SK-N-SH (cell line): Measurements from ENCODE around the gene C1orf35. TPM values are rescaled to one million over a fixed set of nuclear protein-coding genes. Genes with fewer than 3 reads are reported as not detected.

Experiments used
- CTCF ChIA-PET: fragments of 300-600, 350-600 bp; formaldehyde crosslinking; extraction: SDS; loops from one replicate; lab custom pipeline; 2021; lab: Yijun Ruan, JAX
- POLR2A ChIA-PET: fragments of 350-600 bp; sonication (Branson Sonifier 250); formaldehyde crosslinking; extraction: SDS; loops from one replicate; lab custom pipeline; 2020; ENCODE audit warnings: antibody characterized with exemption, inconsistent platforms; lab: Yijun Ruan, JAX
- DNase-seq: peaks from one replicate; pipeline ENCODE4 v3.0.0; 2012
- H2AFZ ChIP-seq: fragments of 200-600 bp; sonication (generic); 2 replicates; pipeline ENCODE4 v1.8.1; 2016; ENCODE audit warnings: antibody characterized with exemption, mild to moderate bottlenecking, low read depth
- H3F3A ChIP-seq: fragments of 200-600 bp; sonication (generic); replicated peaks from 2 replicates; pipeline ENCODE3; 2016; ENCODE audit warnings: antibody characterized with exemption, mild to moderate bottlenecking; ENCODE audit not compliant: insufficient read depth
- H3K27ac ChIP-seq, 2 experiments: fragments of 200-500 bp in 1 of 2; fragments of 200-600 bp in 1 of 2; sonication (Bioruptor generic) in 1 of 2; sonication (generic), shearing (Covaris generic) in 1 of 2; 2 replicates each; pipeline versions ENCODE4 v1.5.1 to v1.6.1; 2014 to 2016; ENCODE audit warnings: low read depth in 2 of 2, inconsistent platforms in 1 of 2, low read length in 1 of 2, mild to moderate bottlenecking in 1 of 2, mixed read lengths in 1 of 2
- H3K27me3 ChIP-seq: fragments of 200-600 bp; sonication (generic), shearing (Covaris generic); 2 replicates; pipeline ENCODE4 v1.6.1; 2016; ENCODE audit warnings: mixed run types; ENCODE audit not compliant: insufficient read depth
- H3K36me3 ChIP-seq, 2 experiments: fragments of 200-500 bp in 1 of 2; fragments of 200-600 bp in 1 of 2; sonication (Bioruptor generic) in 1 of 2; sonication (generic) in 1 of 2; replicated peaks in 1 of 2; 2 replicates each; pipeline versions ENCODE3 to v1.5.1; 2014 to 2016; ENCODE audit warnings: low read length in 1 of 2, mild to moderate bottlenecking in 1 of 2; ENCODE audit not compliant: insufficient read depth in 2 of 2, control insufficient read depth in 1 of 2
- H3K4me1 ChIP-seq, 2 experiments: fragments of 200-500 bp in 1 of 2; fragments of 200-600 bp in 1 of 2; sonication (Bioruptor generic) in 1 of 2; sonication (generic), shearing (Covaris generic) in 1 of 2; 2 replicates each; pipeline versions ENCODE4 v1.5.1 to v1.6.1; 2014 to 2016; ENCODE audit warnings: low read depth in 1 of 2, low read length in 1 of 2, mixed run types in 1 of 2; ENCODE audit not compliant: insufficient read depth in 2 of 2, control insufficient read depth in 1 of 2
- H3K4me2 ChIP-seq: fragments of 200-600 bp; sonication (generic), shearing (Covaris generic); 2 replicates; pipeline ENCODE4 v1.6.1; 2017; ENCODE audit warnings: mixed run types
- H3K4me3 ChIP-seq, 2 experiments: fragments of 200-500 bp in 1 of 2; fragments of 200-600 bp in 1 of 2; sonication (Bioruptor generic) in 1 of 2; sonication (generic), shearing (Covaris generic) in 1 of 2; 2 replicates each; pipeline versions ENCODE4 v1.5.1 to v1.8.1; 2014 to 2016; ENCODE audit warnings: low read depth in 2 of 2, inconsistent platforms in 1 of 2, low read length in 1 of 2, mild to moderate bottlenecking in 1 of 2, mixed read lengths in 1 of 2, moderate library complexity in 1 of 2
- H3K79me2 ChIP-seq: fragments of 200-600 bp; sonication (generic); 2 replicates; pipeline ENCODE4 v1.8.1; 2017; ENCODE audit warnings: mild to moderate bottlenecking; ENCODE audit not compliant: insufficient read depth
- H3K9ac ChIP-seq: fragments of 200-600 bp; sonication (generic); 2 replicates; pipeline ENCODE4 v1.6.1; 2017; ENCODE audit warnings: mixed run types
- H3K9me2 ChIP-seq: fragments of 200-600 bp; sonication (generic); 2 replicates; pipeline ENCODE4 v1.6.1; 2017; ENCODE audit warnings: mixed run types
- H3K9me3 ChIP-seq: fragments of 200-600 bp; sonication (generic); 2 replicates; pipeline ENCODE4 v1.6.1; 2017; ENCODE audit warnings: mixed run types, mild to moderate bottlenecking, moderate library complexity
- H4K20me1 ChIP-seq: fragments of 200-600 bp; sonication (generic); 2 replicates; pipeline ENCODE4 v1.6.1; 2017; ENCODE audit warnings: mild to moderate bottlenecking, mixed run types; ENCODE audit not compliant: insufficient read depth
- CHD2 ChIP-seq: fragments of 150-350 bp; IDR thresholded peaks from 2 replicates; pipeline ENCODE4 v1.6.1; 2018; ENCODE audit warnings: low read length; ENCODE audit not compliant: partially characterized antibody
- ELF1 ChIP-seq: IDR thresholded peaks from 2 replicates; pipeline ENCODE4 v1.4.0; 2012
- EP300 ChIP-seq, 2 experiments: IDR thresholded peaks; 2 replicates each; pipeline versions ENCODE4 v1.4.0 to v1.6.1; 2012; ENCODE audit warnings: borderline replicate concordance in 1 of 2, low read depth in 1 of 2, low read length in 1 of 2
- EZH2phosphoT487 ChIP-seq: fragments of 200-600 bp; sonication (generic); IDR thresholded peaks from 2 replicates; pipeline ENCODE4 v1.6.1; 2017; ENCODE audit warnings: low read depth, mixed run types, mild to moderate bottlenecking, antibody characterized with exemption, moderate library complexity, borderline replicate concordance
- FOSL2 ChIP-seq: IDR thresholded peaks from 2 replicates; pipeline ENCODE4 v1.4.0; 2012; ENCODE audit warnings: low read depth, mild to moderate bottlenecking, moderate library complexity, borderline replicate concordance
- FOXJ3 ChIP-seq: sonication (generic); formaldehyde crosslinking; IDR thresholded peaks from 2 replicates; pipeline ENCODE4 v1.5.1; 2020; ENCODE audit warnings: mild to moderate bottlenecking, missing genetic modification reagents
- FOXM1 ChIP-seq: IDR thresholded peaks from 2 replicates; pipeline ENCODE4 v1.4.0; 2012; ENCODE audit warnings: low read depth, mild to moderate bottlenecking
- GABPA ChIP-seq: IDR thresholded peaks from 2 replicates; pipeline ENCODE4 v1.4.0; 2012; ENCODE audit warnings: low read depth, mild to moderate bottlenecking
- MAX ChIP-seq: IDR thresholded peaks from 2 replicates; pipeline ENCODE4 v1.4.0; 2012; ENCODE audit warnings: low read depth
- MXI1 ChIP-seq: IDR thresholded peaks from 2 replicates; pipeline ENCODE4 v1.6.1; 2012; ENCODE audit warnings: mild to moderate bottlenecking, low read depth, low read length, improper control_type of control experiment
- NRF1 ChIP-seq: IDR thresholded peaks from 2 replicates; pipeline ENCODE4 v1.6.1; 2012; ENCODE audit warnings: low read depth, mild to moderate bottlenecking, low read length
- POLR2AphosphoS5 ChIP-seq: IDR thresholded peaks from 2 replicates; pipeline ENCODE4 v1.6.1; 2012; ENCODE audit warnings: low read depth, low read length
- RAD21 ChIP-seq: IDR thresholded peaks from 2 replicates; pipeline ENCODE4 v1.6.1; 2012; ENCODE audit warnings: mild to moderate bottlenecking, low read length
- RCOR1 ChIP-seq: fragments of 150-350 bp; IDR thresholded peaks from 2 replicates; pipeline ENCODE4 v1.6.1; 2017; ENCODE audit warnings: antibody characterized with exemption, low read length
- RXRA ChIP-seq: IDR thresholded peaks from 2 replicates; pipeline ENCODE4 v1.4.0; 2012; ENCODE audit warnings: low read depth, mild to moderate bottlenecking, borderline replicate concordance
- SMC3 ChIP-seq: IDR thresholded peaks from 2 replicates; pipeline ENCODE4 v1.6.1; 2012; ENCODE audit warnings: low read depth, low read length, improper control_type of control experiment
- WGBS: methylation state at CpG from one replicate; pipeline ENCODE4 v1.1.6; 2017; ENCODE audit warnings: low lambda C conversion rate; 5-methylcytosine and 5-hydroxymethylcytosine counted together
- polyA plus RNA-seq, 3 experiments: library from polyadenylated mRNA; depleted of rRNA; stranded (reverse); fragments of >200 nt; gene quantifications; 2 replicates each; pipeline ENCODE4 v1.2.3, GENCODE V29; 2012
- TF ChIP-seq, protein P1 (sequence below): IDR thresholded peaks from 2 replicates; pipeline ENCODE4; 2012
- TF ChIP-seq, protein P2 (sequence below): fragments of 150-350 bp; IDR thresholded peaks from 2 replicates; pipeline ENCODE4 v1.6.1; 2017; ENCODE audit warnings: antibody characterized with exemption, low read length, low read depth, borderline replicate concordance
- TF ChIP-seq, protein P3 (sequence below): IDR thresholded peaks from 2 replicates; pipeline ENCODE4 v1.4.0; 2012; ENCODE audit warnings: low read depth, borderline replicate concordance

C1orf35 gene
- polyA plus RNA-seq, 1 of the 3 experiments (the other 2 are of a cell fraction): 42.9 TPM

DNA sequence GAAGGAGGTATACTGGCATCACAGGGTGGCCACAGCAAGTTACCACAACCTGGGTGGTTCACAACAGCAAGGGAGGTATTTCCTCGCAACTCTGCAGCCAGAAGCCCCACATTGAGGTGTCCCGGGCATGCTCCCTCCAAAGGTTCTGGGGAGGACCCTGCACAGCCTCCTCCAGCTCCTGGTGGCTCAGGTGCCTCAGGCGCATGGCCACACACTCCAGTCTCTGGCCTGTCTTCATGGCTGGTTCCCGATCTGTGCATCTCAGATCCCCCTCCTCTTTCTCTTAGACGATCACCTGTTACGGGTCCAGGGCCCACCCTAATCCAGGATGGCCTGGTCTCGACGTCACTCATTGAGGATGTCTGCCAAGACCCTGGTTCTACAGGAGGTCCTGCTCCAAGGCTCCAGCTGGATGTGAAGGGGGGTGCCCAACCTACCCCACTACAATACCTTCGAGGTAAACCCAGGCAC lies 27.3 kb downstream of the C1orf35 start:
- H3F3A ChIP-seq: peaks cover 7% of the 10 kb centered on the region
- no peak overlapping the region for H3K9ac ChIP-seq
- no peak overlapping the region for H3K4me2 ChIP-seq
- 90% methylated on average over 6 of the region's 9 CpGs for WGBS
- no peak for TF ChIP-seq EP300 (IDR thresholded peaks at IDR 0.05; ENCODE audit: borderline replicate concordance in 1 of 2, low read depth in 1 of 2, low read length in 1 of 2)
- TF ChIP-seq, protein P1, sequence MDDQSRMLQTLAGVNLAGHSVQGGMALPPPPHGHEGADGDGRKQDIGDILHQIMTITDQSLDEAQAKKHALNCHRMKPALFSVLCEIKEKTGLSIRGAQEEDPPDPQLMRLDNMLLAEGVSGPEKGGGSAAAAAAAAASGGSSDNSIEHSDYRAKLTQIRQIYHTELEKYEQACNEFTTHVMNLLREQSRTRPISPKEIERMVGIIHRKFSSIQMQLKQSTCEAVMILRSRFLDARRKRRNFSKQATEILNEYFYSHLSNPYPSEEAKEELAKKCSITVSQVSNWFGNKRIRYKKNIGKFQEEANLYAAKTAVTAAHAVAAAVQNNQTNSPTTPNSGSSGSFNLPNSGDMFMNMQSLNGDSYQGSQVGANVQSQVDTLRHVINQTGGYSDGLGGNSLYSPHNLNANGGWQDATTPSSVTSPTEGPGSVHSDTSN: no peak
- TF ChIP-seq, protein P2, sequence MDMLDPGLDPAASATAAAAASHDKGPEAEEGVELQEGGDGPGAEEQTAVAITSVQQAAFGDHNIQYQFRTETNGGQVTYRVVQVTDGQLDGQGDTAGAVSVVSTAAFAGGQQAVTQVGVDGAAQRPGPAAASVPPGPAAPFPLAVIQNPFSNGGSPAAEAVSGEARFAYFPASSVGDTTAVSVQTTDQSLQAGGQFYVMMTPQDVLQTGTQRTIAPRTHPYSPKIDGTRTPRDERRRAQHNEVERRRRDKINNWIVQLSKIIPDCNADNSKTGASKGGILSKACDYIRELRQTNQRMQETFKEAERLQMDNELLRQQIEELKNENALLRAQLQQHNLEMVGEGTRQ: no peak
- no peak for TF ChIP-seq POLR2AphosphoS5
- TF ChIP-seq RAD21: no peak
- TF ChIP-seq MXI1: no peak
- TF ChIP-seq FOXJ3 (CRISPR knock-in tag): no peak
- TF ChIP-seq ELF1: no peak
- TF ChIP-seq CHD2: no peak
- no peak for TF ChIP-seq EZH2phosphoT487
- TF ChIP-seq GABPA: no peak
- TF ChIP-seq SMC3: no peak
- TF ChIP-seq NRF1: no peak
- TF ChIP-seq RCOR1: no peak
- no peak for TF ChIP-seq MAX
- TF ChIP-seq FOXM1: no peak
- no peak for TF ChIP-seq RXRA
- TF ChIP-seq, protein P3, sequence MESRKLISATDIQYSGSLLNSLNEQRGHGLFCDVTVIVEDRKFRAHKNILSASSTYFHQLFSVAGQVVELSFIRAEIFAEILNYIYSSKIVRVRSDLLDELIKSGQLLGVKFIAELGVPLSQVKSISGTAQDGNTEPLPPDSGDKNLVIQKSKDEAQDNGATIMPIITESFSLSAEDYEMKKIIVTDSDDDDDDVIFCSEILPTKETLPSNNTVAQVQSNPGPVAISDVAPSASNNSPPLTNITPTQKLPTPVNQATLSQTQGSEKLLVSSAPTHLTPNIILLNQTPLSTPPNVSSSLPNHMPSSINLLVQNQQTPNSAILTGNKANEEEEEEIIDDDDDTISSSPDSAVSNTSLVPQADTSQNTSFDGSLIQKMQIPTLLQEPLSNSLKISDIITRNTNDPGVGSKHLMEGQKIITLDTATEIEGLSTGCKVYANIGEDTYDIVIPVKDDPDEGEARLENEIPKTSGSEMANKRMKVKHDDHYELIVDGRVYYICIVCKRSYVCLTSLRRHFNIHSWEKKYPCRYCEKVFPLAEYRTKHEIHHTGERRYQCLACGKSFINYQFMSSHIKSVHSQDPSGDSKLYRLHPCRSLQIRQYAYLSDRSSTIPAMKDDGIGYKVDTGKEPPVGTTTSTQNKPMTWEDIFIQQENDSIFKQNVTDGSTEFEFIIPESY: no peak
- TF ChIP-seq FOSL2: no peak
- H3K4me1 ChIP-seq: peaks cover 0 to 20% of the 10 kb centered on the region in 2 experiments; a peak in 1 of 4 replicates
- ChIA-PET POLR2A (no interaction called here), CTCF (interaction anchor here (2.2 kb wide), 1 partner anchor 76 kb away, joined by 6 read pairs; no protein-coding TSS in a partner anchor)
- no peaks in the 10 kb centered on the region for H3K9me3 ChIP-seq
- H3K27ac ChIP-seq: no peak overlapping the region
- peaks cover 14% of the 10 kb centered on the region for H3K79me2 ChIP-seq
- H4K20me1 ChIP-seq: no peaks in the 10 kb centered on the region
- H3K27me3 ChIP-seq: no peaks in the 10 kb centered on the region
- H3K36me3 ChIP-seq: no peaks in the 10 kb centered on the region
- no peak for DNase-seq
- no peak overlapping the region for H2AFZ ChIP-seq
- H3K9me2 ChIP-seq: no peaks in the 10 kb centered on the region
- H3K4me3 ChIP-seq: no peak overlapping the region
